ENCODE results near the gene ATP1A1.

The ATP1A1 gene

GRCh38 chr1:116356673-116357072 lies 16.4 kb upstream of the ATP1A1 start:
- DNase-seq (ENCODE audit: low spot score in 2 of 2) (no peak), ATAC-seq (no peak)
- no peaks in the 10 kb centered on the region for H3K9me3 Mint-ChIP-seq
- H3K36me3 Mint-ChIP-seq = no peaks in the 10 kb centered on the region
- H3K27ac Mint-ChIP-seq = no peak overlapping the region
- H3K4me3 Mint-ChIP-seq = no peak overlapping the region
- H3K4me1 Mint-ChIP-seq = peaks cover 23% of the 10 kb centered on the region

GRCh38 chr1:116357487-116357886 lies 15.6 kb upstream of the ATP1A1 start:
- ATAC-seq = no peak

GRCh38 chr1:116359060-116359830 lies 13.8 kb upstream of the ATP1A1 start:
- no peak overlapping the region for H3K4me3 Mint-ChIP-seq
- peaks cover 14% of the 10 kb centered on the region for H3K4me1 Mint-ChIP-seq
- no peaks in the 10 kb centered on the region for H3K36me3 Mint-ChIP-seq
- DNase-seq (ENCODE audit: low spot score in 2 of 2) (no peak), ATAC-seq (no peak)
- H3K9me3 Mint-ChIP-seq = no peaks in the 10 kb centered on the region
- no peak overlapping the region for H3K27ac Mint-ChIP-seq

More at GRCh38 chr1:116357487-116357886, 15.6 kb upstream of the ATP1A1 start:
- Mint-ChIP-seq H3K36me3 (no peaks in the 10 kb centered on the region), H3K9me3 (no peaks in the 10 kb centered on the region), H3K4me3 (no peak overlapping the region), H3K27ac (no peak overlapping the region), H3K4me1 (peaks cover 15% of the 10 kb centered on the region)
- no peak for DNase-seq (ENCODE audit: low spot score in 2 of 2)

GRCh38 chr1:116359871-116360270 lies 13.2 kb upstream of the ATP1A1 start:
- Mint-ChIP-seq H3K4me1 (peaks cover 14% of the 10 kb centered on the region), H3K36me3 (no peaks in the 10 kb centered on the region), H3K9me3 (no peaks in the 10 kb centered on the region), H3K27ac (no peak overlapping the region), H3K4me3 (no peak overlapping the region)
- no peak for ATAC-seq
- no peak for DNase-seq (ENCODE audit: low spot score in 2 of 2)

GRCh38 chr1:116360429-116361173 lies 12.4 kb upstream of the ATP1A1 start:
- peaks cover 14% of the 10 kb centered on the region for H3K4me1 Mint-ChIP-seq
- ATAC-seq (no peak), DNase-seq (ENCODE audit: low spot score in 2 of 2) (no peak)
- H3K36me3 Mint-ChIP-seq = no peaks in the 10 kb centered on the region
- no peaks in the 10 kb centered on the region for H3K9me3 Mint-ChIP-seq
- H3K27ac Mint-ChIP-seq = no peak overlapping the region
- H3K4me3 Mint-ChIP-seq = no peak overlapping the region

GRCh38 chr1:116361648-116362047 lies 11.4 kb upstream of the ATP1A1 start:
- no peaks in the 10 kb centered on the region for H3K9me3 Mint-ChIP-seq
- no peak overlapping the region for H3K4me3 Mint-ChIP-seq

GRCh38 chr1:116362050-116362449 lies 11.0 kb upstream of the ATP1A1 start:
- DNase-seq (ENCODE audit: low spot score in 2 of 2) (no peak), ATAC-seq (no peak)
- Mint-ChIP-seq H3K27ac (no peak overlapping the region), H3K4me1 (peaks cover 3% of the 10 kb centered on the region), H3K9me3 (no peaks in the 10 kb centered on the region), H3K36me3 (no peaks in the 10 kb centered on the region), H3K4me3 (no peak overlapping the region)

More at GRCh38 chr1:116361648-116362047, 11.4 kb upstream of the ATP1A1 start:
- Mint-ChIP-seq H3K27ac (no peak overlapping the region), H3K4me1 (peaks cover 7% of the 10 kb centered on the region), H3K36me3 (no peaks in the 10 kb centered on the region)
- no peak for ATAC-seq
- no peak for DNase-seq (ENCODE audit: low spot score in 2 of 2)

- ATAC-seq = no peak
These were observed 7.7 kb upstream of the ATP1A1 start for GRCh38 chr1:116365353-116365780.

GRCh38 chr1:116365857-116366256 lies 7.2 kb upstream of the ATP1A1 start:
- H3K4me1 Mint-ChIP-seq = peaks cover 6% of the 10 kb centered on the region
- no peaks in the 10 kb centered on the region for H3K9me3 Mint-ChIP-seq
- DNase-seq (ENCODE audit: low spot score in 2 of 2) (no peak), ATAC-seq (no peak)
- no peaks in the 10 kb centered on the region for H3K36me3 Mint-ChIP-seq
- no peak overlapping the region for H3K4me3 Mint-ChIP-seq
- no peak overlapping the region for H3K27ac Mint-ChIP-seq

More at GRCh38 chr1:116365353-116365780, 7.7 kb upstream of the ATP1A1 start:
- Mint-ChIP-seq H3K27ac (no peak overlapping the region), H3K9me3 (no peaks in the 10 kb centered on the region), H3K4me1 (peaks cover 6% of the 10 kb centered on the region), H3K4me3 (no peak overlapping the region), H3K36me3 (no peaks in the 10 kb centered on the region)
- DNase-seq (ENCODE audit: low spot score in 2 of 2) = no peak

GRCh38 chr1:116367256-116367945 lies 5.6 kb upstream of the ATP1A1 start:
- Mint-ChIP-seq H3K4me1 (peaks cover 6% of the 10 kb centered on the region), H3K9me3 (no peaks in the 10 kb centered on the region), H3K4me3 (no peak overlapping the region), H3K27ac (no peak overlapping the region), H3K36me3 (no peaks in the 10 kb centered on the region)
- no peak for DNase-seq (ENCODE audit: low spot score in 2 of 2)
- ATAC-seq = no peak

- Mint-ChIP-seq H3K4me3 (no peak overlapping the region), H3K4me1 (peaks cover 6% of the 10 kb centered on the region), H3K9me3 (no peaks in the 10 kb centered on the region), H3K27ac (no peak overlapping the region), H3K36me3 (peaks cover 5% of the 10 kb centered on the region)
- ATAC-seq (no peak), DNase-seq (ENCODE audit: low spot score in 2 of 2) (no peak)
These were observed 4.8 kb upstream of the ATP1A1 start for GRCh38 chr1:116368241-116368640.

GRCh38 chr1:116370181-116370580 lies 2.9 kb upstream of the ATP1A1 start:
- Mint-ChIP-seq H3K27ac (no peak overlapping the region), H3K4me3 (no peak overlapping the region), H3K36me3 (peaks cover 19% of the 10 kb centered on the region), H3K4me1 (peaks cover 19% of the 10 kb centered on the region), H3K9me3 (no peaks in the 10 kb centered on the region)
- DNase-seq (ENCODE audit: low spot score in 2 of 2) (no peak), ATAC-seq (no peak)

- ATAC-seq (no peak), DNase-seq (ENCODE audit: low spot score in 2 of 2) (no peak)
- peaks cover 34% of the 10 kb centered on the region for H3K4me1 Mint-ChIP-seq
- no peaks in the 10 kb centered on the region for H3K9me3 Mint-ChIP-seq
- H3K27ac Mint-ChIP-seq = peak overlapping the region; percentile 91
- H3K4me3 Mint-ChIP-seq = peak overlapping the region; percentile 93
- peaks cover 32% of the 10 kb centered on the region for H3K36me3 Mint-ChIP-seq
These were observed 1.3 kb upstream of the ATP1A1 start for GRCh38 chr1:116371752-116372151.

GRCh38 chr1:116372191-116372590 lies 853 bp upstream of the ATP1A1 start:
- ATAC-seq (no peak), DNase-seq (ENCODE audit: low spot score in 2 of 2) (no peak)
- peak overlapping the region; percentile 91 for H3K27ac Mint-ChIP-seq
- H3K36me3 Mint-ChIP-seq = peaks cover 33% of the 10 kb centered on the region
- peaks cover 39% of the 10 kb centered on the region for H3K4me1 Mint-ChIP-seq
- no peaks in the 10 kb centered on the region for H3K9me3 Mint-ChIP-seq
- H3K4me3 Mint-ChIP-seq = peak overlapping the region; percentile 93

Measured in stimulated activated effector memory CD8-positive, alpha-beta T cell treated with anti-CD3 and anti-CD28 coated beads, Interleukin-12 subunit alpha, Interleukin-12 subunit beta, amount 100 ng/mL, for 72 hours (primary cell).